NCI-H2196 treated with DMSO at 0.1 percent for 48 hours (cell line): Measurements from ENCODE around the gene SOX9.
"Not testable (repeated sequence)": the region's sequence is repeated elsewhere in the genome, so short reads cannot be mapped to it uniquely, and the experiment has no call there.

Source experiments
- DNase-seq: peaks from one replicate; lab custom pipeline; 2025; ENCODE audit not compliant: unreplicated experiment; lab: John Stamatoyannopoulos, UW

SOX9 gene

DNA sequence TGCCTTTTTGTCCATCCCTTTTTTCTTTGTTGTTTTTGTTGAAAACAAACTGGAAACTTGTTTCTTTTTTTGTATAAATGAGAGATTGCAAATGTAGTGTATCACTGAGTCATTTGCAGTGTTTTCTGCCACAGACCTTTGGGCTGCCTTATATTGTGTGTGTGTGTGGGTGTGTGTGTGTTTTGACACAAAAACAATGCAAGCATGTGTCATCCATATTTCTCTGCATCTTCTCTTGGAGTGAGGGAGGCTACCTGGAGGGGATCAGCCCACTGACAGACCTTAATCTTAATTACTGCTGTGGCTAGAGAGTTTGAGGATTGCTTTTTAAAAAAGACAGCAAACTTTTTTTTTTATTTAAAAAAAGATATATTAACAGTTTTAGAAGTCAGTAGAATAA is 4.9 kb downstream of the SOX9 start:
- no peak for DNase-seq

DNA sequence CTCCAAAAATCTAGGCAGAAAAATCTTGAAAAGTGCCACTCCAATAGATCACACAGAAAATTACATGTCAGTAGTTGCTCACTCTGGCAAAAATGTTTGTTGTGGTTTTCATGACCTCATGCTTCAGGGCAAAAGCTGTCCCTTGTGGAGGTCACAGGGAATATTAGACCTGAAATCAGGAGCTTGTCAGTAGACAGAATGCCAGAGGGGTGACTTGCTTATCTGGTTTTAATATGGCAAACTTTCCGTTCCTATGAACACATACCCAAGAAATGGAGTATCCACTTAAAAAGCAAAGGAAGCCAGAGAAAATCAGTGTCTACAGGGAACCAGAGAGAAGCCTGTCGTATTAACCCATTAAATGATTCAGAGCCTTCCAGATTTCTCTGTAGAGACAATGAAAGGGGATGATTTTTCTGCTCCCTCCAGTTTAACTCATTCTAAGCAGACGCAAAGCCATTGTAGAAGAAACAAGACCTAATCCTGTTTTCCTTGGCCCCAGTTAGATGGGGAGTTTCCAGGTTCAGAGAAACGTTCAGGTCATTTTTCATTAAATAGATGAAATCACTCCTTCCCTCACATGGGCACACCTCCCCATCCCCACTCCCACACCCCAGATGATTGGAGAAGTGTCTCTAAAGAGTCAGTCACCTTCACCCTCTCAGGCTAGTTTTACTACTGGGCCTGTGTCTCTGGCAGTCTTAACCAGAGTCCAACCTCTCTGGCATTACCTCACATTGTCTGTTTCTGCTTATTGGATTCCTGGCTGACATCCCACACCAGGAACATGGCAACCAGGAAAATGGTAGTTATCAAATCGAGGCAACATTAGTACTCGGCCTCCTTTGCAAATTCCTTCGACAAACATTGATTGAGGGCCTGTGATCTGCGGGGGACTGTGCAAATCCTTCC is 6.0 kb downstream of the SOX9 start:
- peak; percentile 54 for DNase-seq

DNA sequence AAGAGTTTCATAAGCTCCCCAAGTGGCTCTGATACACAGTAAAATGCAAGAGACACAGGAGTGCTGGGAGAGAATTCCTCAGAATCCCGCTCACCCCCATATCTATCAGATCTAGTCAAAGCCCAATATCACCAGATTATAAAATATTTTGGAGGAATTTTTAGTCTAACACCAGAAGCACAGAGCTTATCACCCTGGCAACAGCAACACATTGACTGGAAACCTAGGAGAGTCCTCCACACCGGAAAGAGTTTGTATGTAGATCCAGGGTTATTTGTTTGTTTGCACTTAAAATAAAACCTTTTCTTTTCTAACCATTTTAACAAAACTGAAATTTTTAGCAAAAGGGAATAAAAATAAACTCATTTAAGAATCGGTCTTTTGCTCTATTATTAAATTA is 7.2 kb downstream of the SOX9 start:
- no peak for DNase-seq

DNA sequence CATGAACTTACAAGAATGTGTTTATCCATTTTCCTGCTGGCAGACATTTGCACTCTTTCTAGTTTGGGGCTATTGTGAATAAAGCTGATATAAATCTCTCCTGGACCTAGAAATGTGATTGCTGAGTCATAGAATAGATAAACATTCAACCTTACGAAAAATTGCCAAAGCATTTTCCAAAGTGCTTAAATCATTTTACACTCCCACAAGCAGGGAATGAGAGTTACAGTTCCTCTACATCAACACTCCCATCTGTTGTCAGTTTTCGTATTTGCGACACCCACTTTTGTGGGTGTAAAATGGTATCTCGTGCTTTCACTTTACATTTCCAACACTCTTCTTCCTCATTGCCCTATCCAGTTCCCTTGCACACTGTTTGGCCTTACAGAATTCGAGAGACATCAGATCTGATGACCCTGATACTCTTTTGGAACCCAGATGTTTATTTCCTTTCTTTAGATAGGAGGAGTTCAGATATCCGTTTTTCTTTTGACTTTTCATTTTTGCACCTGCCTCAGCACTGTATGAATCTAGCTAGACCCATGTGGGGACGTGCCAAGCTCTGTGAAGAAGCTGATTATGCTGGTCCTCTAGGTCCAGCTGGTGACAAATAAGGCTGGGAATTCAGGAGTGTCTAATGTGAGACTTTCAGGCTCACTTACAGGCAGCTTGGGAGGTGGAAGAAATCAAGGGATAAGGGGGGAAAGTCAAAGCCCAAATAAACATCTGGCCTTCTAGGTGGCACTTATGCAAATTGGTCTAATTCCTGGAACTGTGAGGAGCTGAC is 14.0 kb downstream of the SOX9 start:
- DNase-seq = no peak

DNA sequence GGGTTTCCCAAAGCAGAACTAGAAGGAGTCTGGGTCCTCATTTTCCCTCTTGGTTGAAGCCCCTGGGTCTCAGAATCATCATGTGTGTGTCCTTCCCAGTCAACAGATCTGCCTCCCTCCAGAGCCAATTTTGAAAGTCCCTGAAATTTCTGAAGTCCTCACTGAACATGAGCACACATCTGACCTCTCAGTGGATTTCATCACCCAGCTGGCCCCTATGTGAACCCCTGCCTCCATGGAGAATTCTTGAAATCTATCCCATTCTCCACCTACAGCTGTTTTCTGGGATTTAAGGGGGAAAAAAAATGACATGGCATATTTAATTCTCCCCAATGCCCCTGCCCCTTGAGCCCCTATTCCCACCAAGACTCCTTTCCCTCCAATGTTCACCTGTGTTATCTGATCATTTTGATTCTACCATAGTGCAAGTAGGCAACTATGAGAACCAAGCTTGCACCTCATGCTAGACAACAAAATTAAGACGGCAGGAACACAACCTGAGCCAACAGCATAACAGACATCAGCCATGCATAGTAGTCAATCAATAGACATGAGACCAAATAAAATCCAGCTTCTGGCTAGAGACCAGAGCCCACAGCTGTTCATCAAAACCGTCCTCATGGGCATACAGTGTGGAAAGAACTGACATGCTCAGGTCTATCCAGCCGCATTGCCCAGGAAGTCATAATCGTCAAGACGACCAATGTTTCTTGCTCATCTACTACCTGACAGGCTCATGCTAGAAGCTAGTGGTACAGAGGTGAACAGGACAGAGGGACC is 14.9 kb downstream of the SOX9 start:
- no peak for DNase-seq

DNA sequence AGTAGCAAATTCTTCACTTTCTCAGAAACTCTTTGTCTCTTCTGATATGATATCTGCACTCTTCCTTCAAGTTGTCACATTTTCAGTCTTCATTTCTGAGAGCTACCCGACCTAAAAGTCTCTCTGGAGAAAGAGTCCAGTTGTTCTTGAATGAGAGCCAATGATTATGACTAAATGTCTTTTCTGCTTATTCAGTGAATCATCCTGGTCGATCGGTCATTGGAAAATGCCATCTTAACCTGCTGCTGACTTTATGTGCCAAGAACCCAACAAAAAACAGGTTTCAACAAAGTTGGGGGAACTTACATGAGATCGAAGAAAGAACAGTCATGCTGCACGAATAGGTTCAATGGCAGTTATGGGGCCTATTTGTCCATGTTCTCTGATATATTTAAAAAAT is 15.9 kb downstream of the SOX9 start:
- no peak for DNase-seq

DNA sequence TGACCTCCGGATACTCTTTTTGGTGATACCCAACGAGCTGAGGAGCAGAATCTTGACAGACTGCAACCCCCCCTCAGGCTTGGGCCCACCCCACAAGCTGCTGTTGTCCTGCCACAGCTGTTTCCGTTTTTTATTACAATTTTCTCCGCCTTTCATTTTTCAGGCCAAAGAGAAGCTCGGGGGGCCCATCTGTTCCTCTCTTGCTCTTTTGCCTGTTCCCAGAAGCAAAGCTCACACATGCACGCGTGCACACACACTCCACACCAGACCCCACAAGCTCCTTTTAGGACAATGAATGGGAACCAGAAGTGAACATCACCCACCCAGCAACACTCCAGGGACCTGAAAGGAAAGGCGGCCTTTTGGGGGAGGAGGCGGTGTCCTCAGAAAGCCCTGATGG is 16.3 kb downstream of the SOX9 start:
- no peak for DNase-seq

DNA sequence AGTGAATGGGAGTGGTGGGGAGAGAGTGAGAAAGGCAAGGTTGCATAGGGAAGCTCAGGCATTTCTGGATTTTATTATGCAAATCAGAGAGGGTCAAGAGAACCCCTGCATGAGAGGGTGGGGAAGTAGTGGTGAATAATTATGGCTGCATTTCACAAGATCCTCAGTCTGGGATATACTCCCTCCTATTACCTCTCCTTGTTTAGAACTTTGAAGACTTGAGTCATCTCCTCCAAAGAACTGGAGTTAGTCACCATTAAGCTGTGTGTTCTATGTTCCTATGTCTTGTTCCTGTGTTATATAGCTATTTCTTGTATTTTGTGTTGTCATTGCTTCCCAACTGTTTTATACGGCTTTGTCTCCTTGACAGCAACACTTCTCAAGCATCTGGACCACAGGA is 18.4 kb downstream of the SOX9 start:
- DNase-seq = no peak

DNA sequence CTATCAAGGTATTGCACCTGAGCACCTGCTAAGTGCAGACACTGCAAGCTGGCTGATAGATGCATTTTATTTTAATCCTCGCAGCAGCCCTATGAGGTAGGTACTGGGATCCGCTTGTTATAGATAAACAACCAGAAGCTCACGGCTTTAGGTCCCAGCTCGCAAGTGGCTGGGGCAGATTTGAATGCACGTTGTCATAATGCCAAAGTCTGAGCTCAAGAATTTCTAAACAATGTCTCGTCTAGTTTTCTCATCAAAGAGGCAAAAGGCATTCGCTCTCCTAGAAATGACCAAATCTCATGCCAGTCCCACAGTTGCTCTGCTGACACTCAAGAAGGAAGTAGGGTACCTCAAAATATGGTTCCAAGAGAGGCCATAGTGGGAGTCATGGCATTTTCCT is 20.5 kb downstream of the SOX9 start:
- DNase-seq = no peak

DNA sequence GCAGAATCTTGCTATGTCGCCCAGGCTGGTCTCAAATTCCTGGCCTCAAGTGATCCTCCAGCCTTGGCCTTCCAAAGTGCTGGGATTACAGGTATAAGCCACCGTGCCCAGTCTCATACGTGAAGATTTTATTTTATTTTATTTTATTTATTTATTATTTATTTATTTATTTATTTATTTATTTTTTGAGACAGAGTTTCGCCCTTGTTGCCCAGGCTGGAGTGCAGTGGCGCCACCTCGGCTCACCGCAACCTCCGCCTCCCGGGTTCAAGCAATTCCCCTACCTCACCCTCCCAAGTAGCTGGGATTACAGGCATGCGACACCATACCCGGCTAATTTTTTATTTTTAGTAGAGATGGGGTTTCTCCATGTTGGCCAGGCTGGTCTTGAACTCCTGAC is 21.3 kb downstream of the SOX9 start:
- not testable (repeated sequence) for DNase-seq

DNA sequence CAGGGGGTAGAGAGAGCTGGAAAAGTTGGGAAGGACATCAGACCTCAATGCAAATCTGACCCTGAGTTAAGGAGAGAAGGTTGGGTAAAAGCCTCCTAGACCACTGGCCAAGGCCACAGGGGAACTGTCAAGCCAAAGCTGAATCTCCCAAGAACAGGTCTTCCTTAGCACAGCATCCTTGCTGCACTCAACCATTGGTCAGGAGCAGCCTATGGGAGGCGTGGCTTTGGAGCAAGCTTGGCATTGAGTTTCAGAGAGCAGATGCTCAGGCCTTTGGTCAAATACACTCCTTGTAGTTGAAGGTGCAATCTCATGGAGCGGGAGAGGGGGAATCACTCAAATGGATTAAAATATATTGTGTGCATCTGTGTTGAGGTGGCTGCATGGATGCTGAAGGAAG is 21.8 kb downstream of the SOX9 start:
- peak; percentile 41 for DNase-seq

DNA sequence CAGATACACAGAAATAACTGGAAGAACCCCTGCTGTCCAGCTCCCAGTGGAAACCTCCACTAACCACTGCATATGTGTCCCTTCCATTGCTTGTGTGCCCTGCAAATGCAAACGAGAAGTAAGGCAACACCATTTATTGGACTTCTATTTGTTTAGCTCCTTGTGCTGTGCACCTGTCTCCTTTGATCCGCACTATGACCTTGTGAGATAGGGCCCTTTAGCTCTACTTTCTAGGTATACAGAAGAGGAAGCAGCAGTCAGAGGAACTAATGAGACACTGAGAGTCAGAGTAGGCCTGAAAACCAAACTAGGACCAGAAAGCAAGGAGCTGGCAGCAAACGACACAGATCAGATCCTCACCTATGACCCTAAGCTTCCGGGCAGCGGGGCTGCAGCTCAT is 22.4 kb downstream of the SOX9 start:
- DNase-seq = peak; percentile 46

DNA sequence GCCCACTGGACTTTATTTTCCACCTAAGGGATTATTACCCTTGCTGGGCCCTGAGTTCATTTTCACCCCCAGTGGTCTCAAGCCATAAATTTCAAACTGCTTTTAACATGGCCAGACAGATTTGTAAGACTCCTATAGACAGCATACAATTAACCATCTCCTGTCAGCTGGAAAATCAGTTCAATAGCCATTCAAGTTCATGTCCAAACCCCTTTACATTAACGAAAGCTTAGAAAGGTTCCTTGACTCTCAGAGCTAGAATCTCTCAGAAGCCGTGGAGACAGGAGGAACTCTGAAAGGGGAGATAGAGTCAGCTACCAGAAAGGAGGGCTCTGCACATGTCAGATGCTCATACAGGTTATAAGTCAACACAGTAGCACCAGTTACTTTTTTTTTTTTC is 23.3 kb downstream of the SOX9 start:
- no peak for DNase-seq

DNA sequence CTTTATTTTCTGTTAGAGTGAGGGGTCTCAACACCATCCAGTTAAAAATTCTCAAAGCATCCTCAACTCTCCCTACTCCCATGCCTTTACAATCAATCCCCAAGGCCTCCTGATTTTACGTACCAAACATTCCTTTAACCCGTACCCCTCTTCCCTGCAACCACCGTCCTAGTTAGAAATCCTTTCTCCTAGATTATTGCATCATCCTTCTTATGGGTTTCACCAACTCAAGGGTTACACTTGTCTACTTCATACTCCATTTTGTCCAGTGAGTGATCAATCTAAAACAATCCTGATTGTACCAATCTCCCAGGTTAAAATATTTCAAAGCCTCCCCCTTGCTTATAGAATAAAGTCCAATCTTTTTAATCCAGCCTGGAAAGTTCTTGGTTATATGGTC is 24.7 kb downstream of the SOX9 start:
- DNase-seq = no peak

DNA sequence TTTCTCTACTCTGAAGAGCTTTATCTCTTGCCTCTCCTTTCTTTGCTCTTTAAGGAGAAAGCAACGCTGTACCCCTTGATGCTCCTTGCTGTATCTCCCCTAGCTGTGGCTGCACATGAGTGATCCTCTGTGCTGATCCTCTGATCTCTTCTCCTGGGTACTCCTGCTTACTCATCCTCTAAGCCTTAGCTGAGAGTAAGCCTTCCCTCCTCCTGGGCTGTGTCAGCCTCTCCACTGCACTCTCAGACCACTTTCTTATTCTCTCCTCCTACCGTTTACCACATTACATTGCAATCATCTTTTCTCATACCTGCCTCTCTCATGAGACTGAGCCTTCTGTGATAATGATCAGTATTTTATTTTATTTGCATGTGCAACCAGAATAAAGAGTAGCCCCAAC is 25.1 kb downstream of the SOX9 start:
- DNase-seq = no peak

DNA sequence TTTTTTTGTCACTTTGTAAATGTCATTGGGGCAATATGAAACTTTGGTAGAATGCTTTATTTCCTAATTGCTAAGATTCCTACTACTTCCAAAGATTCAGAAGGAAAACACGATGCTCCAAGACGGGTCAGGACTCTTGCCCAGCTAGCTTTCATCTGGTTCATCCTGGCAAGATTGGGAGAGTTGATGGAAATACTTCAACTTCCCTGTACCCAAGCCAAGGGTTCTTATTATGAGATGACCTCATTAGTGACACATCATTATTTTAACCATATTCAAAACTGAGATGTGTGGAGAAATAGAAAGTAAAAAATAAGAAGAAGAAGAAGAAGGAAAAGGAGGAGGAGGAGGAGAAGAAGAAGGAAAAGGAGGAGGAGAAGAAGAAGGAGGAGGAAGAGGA is 25.6 kb downstream of the SOX9 start:
- no peak for DNase-seq

DNA sequence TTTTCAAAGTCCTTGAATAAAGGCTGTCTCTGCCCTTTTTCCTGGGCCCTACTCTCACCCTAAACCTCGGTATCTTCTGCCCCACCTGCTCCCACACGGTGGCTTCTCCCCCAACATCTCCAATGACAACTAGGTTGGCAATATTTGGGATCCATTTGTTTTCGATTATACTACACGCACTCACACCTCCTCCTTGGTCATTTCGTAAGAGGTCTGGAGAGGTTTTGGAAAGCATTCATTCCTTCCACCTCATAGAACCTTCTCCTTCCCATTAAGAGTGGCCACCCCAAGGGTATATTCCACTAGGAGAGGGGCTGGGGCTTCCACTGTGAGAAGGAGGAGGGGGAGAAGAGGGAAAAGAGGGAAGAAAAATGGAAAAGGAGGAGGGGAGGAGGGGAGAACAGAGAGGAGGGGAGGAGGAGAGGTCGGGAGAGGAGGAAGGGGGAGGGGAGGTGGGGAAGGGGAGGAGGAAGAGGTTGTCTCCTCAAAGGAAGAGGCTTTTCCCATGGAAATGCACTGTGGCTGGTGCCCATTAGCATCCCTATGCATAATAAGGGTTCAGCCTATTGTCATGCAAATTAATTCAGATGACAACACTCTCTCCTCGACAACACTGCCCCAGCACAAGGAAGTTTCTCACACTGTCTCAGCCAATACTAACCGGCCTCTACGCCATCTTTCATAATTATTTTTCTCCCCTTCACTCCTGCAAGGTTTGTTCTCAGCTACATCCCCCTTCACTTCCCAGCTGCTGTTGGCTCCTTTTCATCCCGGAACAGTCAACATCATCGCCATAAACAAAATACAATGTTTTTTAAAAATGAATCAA is 30.0 kb downstream of the SOX9 start:
- peak; percentile 24 for DNase-seq

DNA sequence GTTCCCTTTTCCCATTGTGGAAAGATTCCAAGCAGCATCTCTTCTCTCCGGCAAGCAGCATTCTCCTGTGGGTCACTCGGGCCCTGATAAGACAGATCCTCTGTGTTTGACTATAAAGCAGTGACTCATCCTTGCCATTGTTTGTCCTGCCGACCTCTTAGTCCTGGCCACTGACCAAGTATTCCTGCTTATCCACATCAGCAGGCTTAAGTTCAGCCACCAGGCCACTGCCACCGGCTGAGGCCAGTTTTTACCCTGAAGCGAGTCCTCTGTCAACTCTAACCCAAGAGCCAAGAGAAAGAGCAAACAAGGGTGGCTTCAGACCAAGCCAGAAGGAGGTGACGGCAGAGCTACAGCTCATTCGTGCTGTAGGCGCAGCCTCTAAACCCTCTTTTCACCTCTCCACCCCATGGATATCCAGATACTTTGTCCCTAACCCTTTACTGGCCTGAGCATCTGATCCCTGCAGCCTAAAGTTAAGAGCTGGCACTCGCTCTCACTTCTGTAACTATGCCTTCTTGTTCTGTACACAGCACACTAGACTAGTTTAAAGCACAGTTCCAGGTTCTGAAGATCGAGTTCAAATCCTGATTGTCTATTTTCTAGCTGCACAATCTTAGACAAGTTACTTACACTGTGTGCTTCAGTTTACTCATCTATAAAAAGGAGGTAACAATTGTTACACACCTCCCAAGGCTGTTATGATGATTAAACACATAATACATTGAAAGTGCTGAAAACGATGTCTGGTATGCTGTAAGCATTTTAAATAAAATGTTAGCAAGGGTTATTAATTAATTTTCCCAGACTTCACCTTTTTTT is 31.0 kb downstream of the SOX9 start:
- peak; percentile 98 for DNase-seq

DNA sequence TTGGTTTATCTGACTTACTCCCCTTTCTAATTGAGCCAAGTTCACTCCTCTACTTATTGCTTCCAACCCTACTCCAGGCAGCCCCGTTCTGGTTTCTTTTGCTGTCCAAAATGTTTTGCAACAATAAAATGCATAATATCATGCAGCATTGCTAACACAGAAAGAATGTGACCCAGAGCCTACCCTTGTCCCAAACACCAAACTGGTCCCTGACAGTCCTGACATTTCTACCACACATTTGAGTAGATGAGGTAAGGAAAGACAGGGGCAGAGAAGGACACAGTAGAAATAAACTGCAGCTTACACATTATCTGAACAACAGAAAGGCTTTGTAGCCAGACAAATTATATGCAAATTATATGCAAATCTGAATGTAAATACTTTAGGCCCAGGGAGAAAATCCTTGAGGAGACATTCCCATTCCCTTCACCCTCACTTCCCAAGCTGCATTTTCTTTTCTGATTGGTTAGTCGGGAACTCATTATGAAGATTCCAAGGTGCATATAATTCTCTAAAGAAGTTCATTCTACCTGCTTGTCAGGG is 31.6 kb downstream of the SOX9 start:
- DNase-seq = no peak
